GM23338 (cell line): ENCODE data around the gene PTPRQ. TPM values are rescaled to one million over a fixed set of nuclear protein-coding genes. Genes with fewer than 3 reads are reported as not detected.

Experiments
- ATAC-seq: fragments of 200-7000 bp; cut with Tn5 transposase; 3 replicates; pipeline ENCODE4 v1.9.1; 2020
- DNase-seq: peaks from one replicate; pipeline ENCODE4 v3.0.0-alpha.2; 2015; ENCODE audit warnings: low spot score
- H2AFZ ChIP-seq: fragments of 200-600 bp; sonication (generic); 2 replicates; pipeline ENCODE4 v1.8.0; 2016; ENCODE audit warnings: antibody characterized with exemption, mild to moderate bottlenecking, moderate library complexity
- H3F3A ChIP-seq: fragments of 200-600 bp; sonication (generic); replicated peaks from 2 replicates; pipeline ENCODE4 v1.8.0; 2017; ENCODE audit warnings: antibody characterized with exemption, mixed run types, low read depth
- H3K27ac ChIP-seq: fragments of 200-600 bp; sonication (generic); 2 replicates; pipeline ENCODE4 v1.6.1; 2016; ENCODE audit warnings: low read depth
- H3K27me3 ChIP-seq: fragments of 200-600 bp; sonication (generic); 2 replicates; pipeline ENCODE4 v1.8.0; 2016; ENCODE audit warnings: mild to moderate bottlenecking, mixed run types, moderate library complexity; ENCODE audit not compliant: insufficient read depth
- H3K36me3 ChIP-seq: fragments of 200-600 bp; sonication (generic); 2 replicates; pipeline ENCODE4 v1.8.0; 2016; ENCODE audit warnings: mild to moderate bottlenecking; ENCODE audit not compliant: insufficient read depth
- H3K4me1 ChIP-seq: fragments of 200-600 bp; sonication (generic); 2 replicates; pipeline ENCODE4 v1.8.0; 2016; ENCODE audit warnings: mild to moderate bottlenecking, moderate library complexity; ENCODE audit not compliant: insufficient read depth
- H3K4me2 ChIP-seq: fragments of 200-600 bp; sonication (generic); 2 replicates; pipeline ENCODE4 v1.7.1; 2017; ENCODE audit warnings: mixed run types
- H3K4me3 ChIP-seq: fragments of 200-600 bp; sonication (generic); 2 replicates; pipeline ENCODE4 v1.6.1; 2016; ENCODE audit warnings: mixed run types
- H3K79me2 ChIP-seq: fragments of 200-600 bp; sonication (generic); replicated peaks from 2 replicates; pipeline ENCODE4 v1.8.0; 2017; ENCODE audit warnings: mild to moderate bottlenecking; ENCODE audit not compliant: insufficient read depth
- H3K9me2 ChIP-seq: fragments of 200-600 bp; sonication (generic); 2 replicates; pipeline ENCODE4 v1.8.0; 2017; ENCODE audit not compliant: insufficient read depth
- H4K20me1 ChIP-seq: fragments of 200-600 bp; sonication (generic); replicated peaks from 2 replicates; pipeline ENCODE4 v1.8.0; 2017; ENCODE audit warnings: mild to moderate bottlenecking; ENCODE audit not compliant: insufficient read depth
- H3K27ac Mint-ChIP-seq: 2 replicates; pipeline ENCODE4 v1.8.0; 2020; ENCODE audit warnings: inconsistent platforms, mild to moderate bottlenecking, moderate library complexity, mixed read lengths
- H3K27me3 Mint-ChIP-seq: 3 replicates; pipeline ENCODE4 v1.8.0; 2022; ENCODE audit warnings: low read depth, mild to moderate bottlenecking, moderate library complexity, mixed read lengths, inconsistent platforms; ENCODE audit not compliant: insufficient read depth, poor library complexity
- H3K36me3 Mint-ChIP-seq: 3 replicates; pipeline ENCODE4 v1.8.0; 2021; ENCODE audit warnings: low read depth, mild to moderate bottlenecking, inconsistent platforms, moderate library complexity, mixed read lengths
- H3K4me1 Mint-ChIP-seq: 3 replicates; pipeline ENCODE4 v1.8.0; 2020; ENCODE audit warnings: mild to moderate bottlenecking, inconsistent platforms, mixed read lengths
- H3K4me3 Mint-ChIP-seq: 3 replicates; pipeline ENCODE4 v1.8.0; 2021; ENCODE audit warnings: moderate library complexity, mild to moderate bottlenecking, inconsistent platforms, mixed read lengths
- H3K9me3 Mint-ChIP-seq: 3 replicates; pipeline ENCODE4 v1.8.0; 2020; ENCODE audit warnings: moderate library complexity, mild to moderate bottlenecking, inconsistent platforms, mixed read lengths
- CREB1 ChIP-seq: fragments of 250-450 bp; sonication (Bioruptor Pico); IDR thresholded peaks from 2 replicates; pipeline ENCODE4 v1.5.0; 2020; ENCODE audit warnings: low read depth, mild to moderate bottlenecking, moderate library complexity
- EZH2 ChIP-seq: fragments of 200-600 bp; sonication (generic); IDR thresholded peaks from one replicate; pipeline ENCODE4 v1.8.0; 2017; ENCODE audit warnings: antibody characterized with exemption, mild to moderate bottlenecking, low read depth; ENCODE audit not compliant: unreplicated experiment
- EZH2phosphoT487 ChIP-seq: fragments of 200-600 bp; sonication (generic); IDR thresholded peaks from one replicate; pipeline ENCODE4 v1.8.1; 2018; ENCODE audit warnings: antibody characterized with exemption; ENCODE audit not compliant: unreplicated experiment
- NANOG ChIP-seq: IDR thresholded peaks from 2 replicates; pipeline ENCODE4 v1.6.1; 2016; ENCODE audit warnings: antibody characterized with exemption, borderline replicate concordance
- POLR2AphosphoS5 ChIP-seq: IDR thresholded peaks from 2 replicates; pipeline ENCODE4 v1.6.1; 2016; ENCODE audit warnings: antibody characterized with exemption, low read depth
- REST ChIP-seq: IDR thresholded peaks from one replicate; pipeline ENCODE4 v1.6.1; 2018; ENCODE audit warnings: antibody characterized with exemption; ENCODE audit not compliant: unreplicated experiment
- STAT1 ChIP-seq: IDR thresholded peaks from one replicate; pipeline ENCODE4 v1.6.1; 2016; ENCODE audit warnings: antibody characterized with exemption; ENCODE audit not compliant: unreplicated experiment
- ZNF114 ChIP-seq: fragments of 250-450 bp; sonication (Bioruptor Pico); IDR thresholded peaks from 2 replicates; pipeline ENCODE4 v1.5.0; 2020; ENCODE audit warnings: mild to moderate bottlenecking, moderate library complexity
- ZNF331 ChIP-seq: fragments of 250-450 bp; sonication (Bioruptor Pico); IDR thresholded peaks from 2 replicates; pipeline ENCODE4 v1.5.0; 2020; ENCODE audit warnings: low read depth, mild to moderate bottlenecking, moderate library complexity
- ZNF462 ChIP-seq: fragments of 250-450 bp; sonication (Bioruptor Pico); IDR thresholded peaks from 2 replicates; pipeline ENCODE4 v1.5.0; 2020; ENCODE audit warnings: mild to moderate bottlenecking, moderate library complexity
- polyA plus RNA-seq: library from polyadenylated mRNA; unstranded; fragments of >200 nt; fragmentation: Nextera tagmentation; extraction: Ambion mirVana; gene quantifications from 2 replicates; pipeline ENCODE4 v1.2.1, GENCODE V29; 2016
- total RNA-seq: library from RNA; depleted of rRNA; stranded (reverse); fragments of >200 nt; shearing (Covaris generic); gene quantifications from 2 replicates; pipeline ENCODE4 v1.2.3, GENCODE V29; 2014

PTPRQ gene
- total and polyA plus RNA-seq, 2 experiments from 2014 or later, result not detected

- no peaks in the 10 kb centered on the region for H3K27me3 ChIP-seq
- H3K4me3 Mint-ChIP-seq, result no peak overlapping the region
- H3K27me3 Mint-ChIP-seq, result no peaks in the 10 kb centered on the region
- H3F3A ChIP-seq, result no peaks in the 10 kb centered on the region
- H3K9me2 ChIP-seq, result no peaks in the 10 kb centered on the region
- no peaks in the 10 kb centered on the region for H3K36me3 ChIP-seq
- TF ChIP-seq EZH2phosphoT487, result no peak
- no peak for TF ChIP-seq STAT1
- no peak for TF ChIP-seq ZNF462
- TF ChIP-seq ZNF114, result no peak
- TF ChIP-seq REST, result no peak
- TF ChIP-seq POLR2AphosphoS5, result no peak
- no peak for TF ChIP-seq CREB1 (CRISPR knock-in tag)
- TF ChIP-seq ZNF331 (CRISPR knock-in tag), result no peak
- no peak for TF ChIP-seq NANOG
- TF ChIP-seq EZH2, result no peak
- peak; percentile 33 for DNase-seq
- H3K36me3 Mint-ChIP-seq, result no peaks in the 10 kb centered on the region
- ATAC-seq, result no peak
- H2AFZ ChIP-seq, result no peak overlapping the region
- H3K27ac Mint-ChIP-seq, result no peak overlapping the region
- no peak overlapping the region for H3K4me3 ChIP-seq
- H3K4me1 ChIP-seq, result no peaks in the 10 kb centered on the region
- no peaks in the 10 kb centered on the region for H3K79me2 ChIP-seq
- no peaks in the 10 kb centered on the region for H4K20me1 ChIP-seq
- H3K4me1 Mint-ChIP-seq, result peaks cover 12% of the 10 kb centered on the region
- H3K4me2 ChIP-seq, result no peak overlapping the region
- H3K27ac ChIP-seq, result no peak overlapping the region
- H3K9me3 Mint-ChIP-seq, result no peaks in the 10 kb centered on the region; the same call in 2 of the 3 replicates
Measured at GRCh38 chr12:80589077-80589476, 145.0 kb downstream of the PTPRQ start.
